Measurements from ENCODE around the gene LCP2. TPM values are rescaled to one million over a fixed set of nuclear protein-coding genes. Genes with fewer than 3 reads are reported as not detected.

LCP2 gene
- total and polyA plus RNA-seq, 2 of the 4 experiments (the other 2 are of a cell fraction): not detected

DNA sequence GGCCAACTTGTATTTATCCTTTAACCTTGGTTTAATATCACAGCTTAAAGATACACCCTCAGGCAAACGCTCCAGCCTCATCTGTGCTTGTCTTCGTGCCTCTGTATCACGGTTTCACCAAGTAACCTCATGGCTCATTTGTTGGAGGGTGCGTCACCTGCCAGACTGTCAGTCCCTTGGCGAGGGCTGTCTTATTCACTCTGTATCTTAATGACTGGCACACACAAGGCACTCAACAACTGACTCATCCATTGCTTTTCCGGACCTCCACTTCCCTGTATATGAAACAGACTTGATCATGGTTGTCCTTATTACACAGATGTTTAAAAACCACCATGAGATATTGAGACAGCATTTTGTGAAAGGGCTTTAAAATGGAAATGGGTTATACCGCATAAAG, 28.0 kb downstream of the LCP2 start:
- Histone ChIP-seq H3K79me1 (ENCODE audit: low read depth in 1 of 2, low read length in 2 of 2) (no peaks in the 10 kb centered on the region), H3K4me1 (ENCODE audit: control insufficient read depth, insufficient read depth, low read length) (no peaks in the 10 kb centered on the region), H3K27me3 (ENCODE audit: control insufficient read depth, insufficient read depth, low read length) (peaks cover 3% of the 10 kb centered on the region), H3K23ac (ENCODE audit: low read depth, low read length) (no peak overlapping the region), H2AK5ac (ENCODE audit: low read depth, low read length) (no peak overlapping the region), H3K18ac (ENCODE audit: low read depth, low read length) (no peak overlapping the region), H2BK20ac (ENCODE audit: low read depth, low read length) (no peak overlapping the region), H4K5ac (ENCODE audit: low read depth, low read length) (no peak overlapping the region), H3K9ac (ENCODE audit: low read depth, low read length) (no peak overlapping the region), H3K36me3 (ENCODE audit: control insufficient read depth, insufficient read depth, low read length) (no peaks in the 10 kb centered on the region), H3K9me3 (ENCODE audit: control insufficient read depth, insufficient read depth, low read length) (no peaks in the 10 kb centered on the region), H2AK9ac (replicated peaks; ENCODE audit: low read depth, low read length, poor library complexity) (no peak overlapping the region), H2BK15ac (ENCODE audit: low read depth, low read length) (no peak overlapping the region), H3K14ac (replicated peaks; ENCODE audit: low read depth, low read length) (no peak overlapping the region), H2BK120ac (ENCODE audit: low read depth, low read length) (no peak overlapping the region), H2AFZ (replicated peaks; ENCODE audit: low read length, poor library complexity) (no peak overlapping the region), H4K8ac (ENCODE audit: low read depth in 2 of 2, low read length in 2 of 2) (no peak overlapping the region), H3K4ac (ENCODE audit: low read depth, low read length) (no peak overlapping the region), H2BK5ac (ENCODE audit: low read depth, low read length, poor library complexity, severe bottlenecking) (no peak overlapping the region), H4K91ac (ENCODE audit: insufficient read depth, low read depth, low read length) (no peak overlapping the region), H3K9me1 (ENCODE audit: insufficient read depth, low read length) (no peaks in the 10 kb centered on the region), H3K27ac (ENCODE audit: insufficient read depth, low read length) (no peak overlapping the region), H4K20me1 (ENCODE audit: insufficient read depth, low read length) (no peaks in the 10 kb centered on the region), H3K4me2 (ENCODE audit: low read depth, low read length) (no peak overlapping the region), H3K4me3 (ENCODE audit: insufficient read depth, low read depth, low read length) (no peak overlapping the region), H3K56ac (ENCODE audit: extremely low read depth, insufficient read depth, low read length) (no peak overlapping the region)
- dilution Hi-C loops (cut with HindIII; ENCODE audit: low sequenced_read_pairs, unreplicated experiment): no loop called here
- in situ Hi-C loops (cut with MboI; ENCODE audit: low sequenced_read_pairs): no loop called here
- WGBS, 2 experiments (ENCODE audit: extremely low coverage in 2 of 2, insufficient read length in 1 of 2): 20% methylated on average over 2 of the region's 7 CpGs; no CpG with 5 or more reads in 1 of the 2 experiments
- intact Hi-C loops (cut with micrococcal nuclease): loop anchor here (10.0 kb wide), 1 partner anchor 355 kb away; no protein-coding TSS in a partner anchor
- ChIA-PET POLR2A (ENCODE audit: unreplicated experiment) (no interaction called here), CTCF (no interaction called here)
- TF ChIP-seq, protein P1, sequence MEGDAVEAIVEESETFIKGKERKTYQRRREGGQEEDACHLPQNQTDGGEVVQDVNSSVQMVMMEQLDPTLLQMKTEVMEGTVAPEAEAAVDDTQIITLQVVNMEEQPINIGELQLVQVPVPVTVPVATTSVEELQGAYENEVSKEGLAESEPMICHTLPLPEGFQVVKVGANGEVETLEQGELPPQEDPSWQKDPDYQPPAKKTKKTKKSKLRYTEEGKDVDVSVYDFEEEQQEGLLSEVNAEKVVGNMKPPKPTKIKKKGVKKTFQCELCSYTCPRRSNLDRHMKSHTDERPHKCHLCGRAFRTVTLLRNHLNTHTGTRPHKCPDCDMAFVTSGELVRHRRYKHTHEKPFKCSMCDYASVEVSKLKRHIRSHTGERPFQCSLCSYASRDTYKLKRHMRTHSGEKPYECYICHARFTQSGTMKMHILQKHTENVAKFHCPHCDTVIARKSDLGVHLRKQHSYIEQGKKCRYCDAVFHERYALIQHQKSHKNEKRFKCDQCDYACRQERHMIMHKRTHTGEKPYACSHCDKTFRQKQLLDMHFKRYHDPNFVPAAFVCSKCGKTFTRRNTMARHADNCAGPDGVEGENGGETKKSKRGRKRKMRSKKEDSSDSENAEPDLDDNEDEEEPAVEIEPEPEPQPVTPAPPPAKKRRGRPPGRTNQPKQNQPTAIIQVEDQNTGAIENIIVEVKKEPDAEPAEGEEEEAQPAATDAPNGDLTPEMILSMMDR (conservative IDR thresholded peaks at IDR 0.05; ENCODE audit: low read depth, low read length): no peak
- no peak for TF ChIP-seq POLR2A (IDR thresholded peaks at IDR 0.05; ENCODE audit: low read depth, low read length)
- no peak for TF ChIP-seq RCOR1 (IDR thresholded peaks at IDR 0.05; ENCODE audit: insufficient replicate concordance, low read length)
- TF ChIP-seq MAFK (IDR thresholded peaks at IDR 0.05; ENCODE audit: low read depth, low read length): no peak
- no peak for TF ChIP-seq NFE2L2 (IDR thresholded peaks at IDR 0.05; ENCODE audit: low read depth, low read length)
- no peak for TF ChIP-seq MXI1 (IDR thresholded peaks at IDR 0.05; ENCODE audit: borderline replicate concordance, low read depth, low read length)
- TF ChIP-seq RAD21 (IDR thresholded peaks at IDR 0.05; ENCODE audit: low read length): no peak
- TF ChIP-seq RFX5 (IDR thresholded peaks at IDR 0.05; ENCODE audit: low read depth, low read length): no peak
- DNase-seq: no peak
- BruUV-seq (replicated peaks): no TSS peak
- ATAC-seq (ENCODE audit: low read depth): no peak
